CD4-positive, CD25-positive, alpha-beta regulatory T cell (primary cell): ENCODE data around the gene RPS5. TPM values are rescaled to one million over a fixed set of nuclear protein-coding genes. Genes with fewer than 3 reads are reported as not detected.
A peak's percentile ranks its signal among the peaks of the same experiment; 100 is the strongest.

Experiments
- ATAC-seq, 2 donors: fragments of 150-1000 bp; cut with Tn5 transposase; one replicate each; pipeline ENCODE4 v1.10.0; 2021; ENCODE audit warnings: low read depth in 2 of 2, moderate number of reproducible peaks in 2 of 2, moderate library complexity in 1 of 2
- DNase-seq, 3 donors: peaks; one replicate each; pipeline versions ENCODE4 v3.0.0 to v3.0.0-alpha.2; 2012 to 2022; ENCODE audit warnings: mixed read lengths in 1 of 3
- H3K27ac ChIP-seq: one replicate; pipeline ENCODE4 v1.7.0; 2013; ENCODE audit warnings: mild to moderate bottlenecking, low read length; ENCODE audit not compliant: insufficient read depth, poor library complexity, severe bottlenecking
- H3K27me3 ChIP-seq: one replicate; pipeline ENCODE4 v1.7.0; 2013; ENCODE audit warnings: low read length; ENCODE audit not compliant: control insufficient read depth, insufficient read depth
- H3K36me3 ChIP-seq: one replicate; pipeline ENCODE4 v1.7.0; 2013; ENCODE audit warnings: mild to moderate bottlenecking, low read length, moderate library complexity; ENCODE audit not compliant: control insufficient read depth, insufficient read depth
- H3K4me1 ChIP-seq: 2 replicates; pipeline ENCODE4 v1.7.0; 2013; ENCODE audit warnings: mild to moderate bottlenecking, low read length; ENCODE audit not compliant: insufficient read depth, control insufficient read depth, poor library complexity, severe bottlenecking
- H3K4me3 ChIP-seq: one replicate; pipeline ENCODE4 v1.7.0; 2013; ENCODE audit warnings: low read depth, mild to moderate bottlenecking, low read length, moderate library complexity
- H3K9me3 ChIP-seq, 2 experiments: 1 replicate in 1 of 2; 2 replicates in 1 of 2; pipeline ENCODE4 v1.7.0; 2013; ENCODE audit warnings: low read length in 2 of 2, mild to moderate bottlenecking in 1 of 2, moderate library complexity in 1 of 2; ENCODE audit not compliant: control insufficient read depth in 2 of 2
- H3K27ac Mint-ChIP-seq, 3 donors: one replicate each; pipeline ENCODE4 v1.8.0; 2020 to 2022; ENCODE audit warnings: mild to moderate bottlenecking in 3 of 3, mixed read lengths in 3 of 3, moderate library complexity in 2 of 3
- H3K27me3 Mint-ChIP-seq: one replicate; pipeline ENCODE4 v1.8.0; 2022; ENCODE audit warnings: mild to moderate bottlenecking, mixed read lengths
- H3K36me3 Mint-ChIP-seq: one replicate; pipeline ENCODE4 v1.8.0; 2020; ENCODE audit warnings: mixed read lengths
- H3K4me1 Mint-ChIP-seq, 4 donors: one replicate each; pipeline ENCODE4 v1.8.0; 2020 to 2022; ENCODE audit warnings: mixed read lengths in 4 of 4, mild to moderate bottlenecking in 1 of 4
- H3K4me3 Mint-ChIP-seq, 4 donors: one replicate each; pipeline ENCODE4 v1.8.0; 2020 to 2022; ENCODE audit warnings: mild to moderate bottlenecking in 4 of 4, mixed read lengths in 4 of 4, moderate library complexity in 3 of 4
- H3K9me3 Mint-ChIP-seq, 7 donors: one replicate each; pipeline ENCODE4 v1.8.0; 2020 to 2022; ENCODE audit warnings: mixed read lengths in 7 of 7, mild to moderate bottlenecking in 3 of 7, moderate library complexity in 2 of 7
- polyA plus RNA-seq, 4 donors: library from polyadenylated mRNA; unstranded; fragments of 300-500 nt; fragmentation: Illumina TruSeq; gene quantifications; one replicate each; pipeline ENCODE4 v1.2.3, GENCODE V29; 2021
- total RNA-seq: library from RNA; stranded (reverse); gene quantifications from one replicate; pipeline ENCODE4 v1.2.3, GENCODE V29; 2022

Gene RPS5
- total and polyA plus RNA-seq, 5 donors from 2014 or later, result 747 to 1,786 (median 1,162) TPM

- H3K27me3 ChIP-seq, result no peaks in the 10 kb centered on the region
- Mint-ChIP-seq H3K4me3 (peak within 1 kb of the TSS; percentile 95 to 99 (median 97)), H3K27me3 (no peaks in the 10 kb centered on the region), H3K4me1 (peaks cover 11 to 35% (median 17%) of the 10 kb centered on the region in 4 donors), H3K36me3 (no peaks in the 10 kb centered on the region), H3K27ac (peak within 1 kb of the TSS; percentile 91 to 99 (median 97)), H3K9me3 (no peaks in the 10 kb centered on the region)
- peak; percentile 99 for ATAC-seq
- no peaks in the 10 kb centered on the region for H3K9me3 ChIP-seq
- peaks cover 17% of the 10 kb centered on the region for H3K4me1 ChIP-seq
- peak within 1 kb of the TSS; percentile 70 for H3K4me3 ChIP-seq
- H3K36me3 ChIP-seq, result no peaks in the 10 kb centered on the region
- H3K27ac ChIP-seq, result peak within 1 kb of the TSS; percentile 88
- peak; percentile 92 to 94 (median 92) for DNase-seq
Measured at GRCh38 chr19:58408152-58409009, 21.3 kb downstream of the RPS5 start, which contains the start of gene ZNF584. Gene ZNF584, plus strand, starts transcription at chr19:58408649. Its CDS starts 499 bp downstream, at chr19:58409148.

DNA sequence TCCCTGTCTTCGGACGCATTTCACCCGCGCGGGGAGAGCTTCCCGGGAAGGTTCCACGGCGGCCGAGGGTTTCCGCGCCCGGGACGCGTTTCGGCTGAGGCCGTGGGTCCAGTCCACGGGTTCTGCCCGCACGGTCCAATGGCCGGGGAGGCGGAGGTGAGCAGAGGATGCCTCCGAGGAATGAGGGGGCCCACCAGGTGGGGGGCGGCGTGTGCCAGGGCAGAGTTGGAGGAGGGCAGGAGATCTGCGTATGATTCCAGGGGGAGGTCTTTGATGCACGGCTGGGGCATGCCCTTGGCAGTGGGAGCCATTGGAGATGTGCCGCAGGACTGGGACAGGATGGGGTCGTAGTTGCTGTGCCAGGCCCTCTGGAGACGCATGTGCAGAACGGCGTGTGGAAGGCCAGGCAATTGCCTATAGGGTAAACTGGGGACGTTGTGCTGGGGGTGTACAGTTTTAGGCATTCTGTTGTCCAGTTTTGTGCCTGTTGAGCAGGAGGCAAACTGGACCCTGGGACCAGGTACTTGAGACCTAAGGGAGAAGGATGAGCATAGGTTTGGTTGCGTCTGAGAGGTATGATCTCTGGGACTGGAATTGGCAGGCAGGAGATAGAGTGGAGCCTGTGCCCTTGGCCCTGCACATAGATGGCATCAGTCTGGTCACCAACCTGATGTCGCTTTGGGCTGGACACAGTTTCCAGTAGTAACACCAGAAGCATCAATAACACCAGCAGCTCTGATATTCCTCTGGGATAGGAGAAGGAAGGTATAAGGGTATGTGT lies 22.1 kb downstream of the RPS5 start:
- H3K4me1 ChIP-seq, result peaks cover 17% of the 10 kb centered on the region
- H3K36me3 ChIP-seq, result no peaks in the 10 kb centered on the region
- Mint-ChIP-seq H3K4me3 (peak overlapping the region; percentile 95 to 99 (median 97)), H3K4me1 (peaks cover 11 to 35% (median 17%) of the 10 kb centered on the region in 4 donors), H3K9me3 (no peaks in the 10 kb centered on the region), H3K27me3 (no peaks in the 10 kb centered on the region), H3K27ac (peak overlapping the region in 1 of 3 donors; percentile 91), H3K36me3 (no peaks in the 10 kb centered on the region)
- H3K9me3 ChIP-seq, result no peaks in the 10 kb centered on the region
- ATAC-seq (no peak), DNase-seq (no peak)
- peak overlapping the region; percentile 88 for H3K27ac ChIP-seq
- H3K27me3 ChIP-seq, result no peaks in the 10 kb centered on the region
- peak overlapping the region; percentile 26 for H3K4me3 ChIP-seq

DNA sequence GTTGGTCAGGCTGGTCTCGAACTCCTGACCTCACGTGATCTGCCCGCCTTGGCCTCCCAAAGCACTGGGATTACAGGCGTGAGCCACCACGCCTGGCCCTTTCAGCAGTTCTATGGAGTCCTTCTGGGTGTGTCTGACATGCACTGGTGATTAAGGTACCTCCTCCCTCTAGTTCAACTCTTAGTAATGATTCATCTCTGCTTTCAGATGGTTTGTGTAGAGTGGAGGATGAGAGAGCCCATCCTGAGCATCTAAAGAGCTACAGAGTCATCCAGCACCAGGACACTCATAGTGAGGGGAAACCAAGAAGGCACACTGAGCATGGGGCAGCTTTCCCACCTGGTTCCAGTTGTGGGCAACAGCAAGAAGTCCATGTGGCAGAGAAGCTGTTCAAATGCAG lies 29.5 kb downstream of the RPS5 start:
- Mint-ChIP-seq H3K27ac (no peak overlapping the region), H3K4me1 (peaks cover 0 to 4% (median 0%) of the 10 kb centered on the region in 4 donors), H3K9me3 (no peaks in the 10 kb centered on the region), H3K36me3 (peaks cover 24% of the 10 kb centered on the region), H3K27me3 (no peaks in the 10 kb centered on the region), H3K4me3 (no peak overlapping the region)
- DNase-seq (no peak), ATAC-seq (no peak)
- no peaks in the 10 kb centered on the region for H3K27me3 ChIP-seq
- H3K9me3 ChIP-seq, result no peaks in the 10 kb centered on the region
- H3K36me3 ChIP-seq, result peaks cover 22% of the 10 kb centered on the region
- no peak overlapping the region for H3K27ac ChIP-seq
- no peak overlapping the region for H3K4me3 ChIP-seq
- H3K4me1 ChIP-seq, result no peaks in the 10 kb centered on the region

DNA sequence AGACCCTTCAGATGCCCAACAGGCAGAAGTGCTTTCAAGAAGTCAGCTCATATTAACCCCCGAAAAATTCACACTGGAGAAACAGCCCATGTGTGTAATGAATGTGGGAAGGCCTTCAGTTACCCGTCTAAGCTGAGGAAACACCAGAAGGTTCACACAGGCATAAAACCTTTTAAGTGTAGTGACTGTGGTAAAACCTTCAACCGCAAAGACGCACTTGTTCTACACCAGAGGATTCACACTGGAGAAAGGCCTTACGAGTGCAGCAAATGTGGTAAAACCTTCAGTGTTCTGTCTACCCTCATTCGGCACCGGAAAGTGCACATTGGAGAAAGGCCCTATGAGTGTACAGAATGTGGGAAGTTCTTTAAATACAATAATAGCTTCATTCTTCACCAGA lies 30.0 kb downstream of the RPS5 start:
- Mint-ChIP-seq H3K9me3 (no peaks in the 10 kb centered on the region), H3K36me3 (peaks cover 25% of the 10 kb centered on the region), H3K27ac (no peak overlapping the region), H3K4me1 (peaks cover 0 to 4% (median 0%) of the 10 kb centered on the region in 4 donors), H3K27me3 (no peaks in the 10 kb centered on the region), H3K4me3 (no peak overlapping the region)
- no peaks in the 10 kb centered on the region for H3K27me3 ChIP-seq
- H3K36me3 ChIP-seq, result peaks cover 22% of the 10 kb centered on the region
- H3K27ac ChIP-seq, result no peak overlapping the region
- DNase-seq (no peak), ATAC-seq (no peak)
- H3K4me3 ChIP-seq, result no peak overlapping the region
- H3K4me1 ChIP-seq, result no peaks in the 10 kb centered on the region
- H3K9me3 ChIP-seq, result no peaks in the 10 kb centered on the region

DNA sequence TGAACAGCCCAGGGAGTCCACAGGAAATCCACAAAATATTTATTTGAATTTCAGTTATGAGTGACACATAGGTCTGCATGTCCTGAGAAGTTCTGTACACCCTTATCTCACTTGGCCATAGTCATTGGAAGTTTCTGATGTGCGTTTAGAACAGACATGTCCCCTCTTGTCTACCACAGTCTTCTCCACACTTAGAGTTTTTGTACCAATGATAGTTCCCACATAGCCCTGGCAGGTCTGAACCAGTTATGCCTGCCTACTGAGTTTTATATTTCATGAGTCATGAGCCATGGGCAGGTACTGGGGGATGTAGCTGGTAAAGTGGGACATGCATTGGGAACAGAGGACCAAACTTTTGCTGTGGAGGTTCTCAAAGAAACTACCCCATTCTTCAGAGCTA lies 41.5 kb downstream of the RPS5 start:
- H3K27me3 Mint-ChIP-seq, result no peaks in the 10 kb centered on the region

GRCh38 chr19:58429745-58430144 lies 42.7 kb downstream of the RPS5 start:
- Mint-ChIP-seq H3K9me3 (peaks cover 0 to 46% (median 27%) of the 10 kb centered on the region in 7 donors), H3K4me3 (no peak overlapping the region), H3K36me3 (peaks cover 20% of the 10 kb centered on the region), H3K27ac (no peak overlapping the region), H3K4me1 (no peaks in the 10 kb centered on the region), H3K27me3 (no peaks in the 10 kb centered on the region)
- no peak overlapping the region for H3K27ac ChIP-seq
- no peaks in the 10 kb centered on the region for H3K4me1 ChIP-seq
- no peaks in the 10 kb centered on the region for H3K27me3 ChIP-seq
- H3K9me3 ChIP-seq, result peaks cover 59 to 71% of the 10 kb centered on the region in 2 experiments
- ATAC-seq (no peak), DNase-seq (no peak)
- H3K36me3 ChIP-seq, result peaks cover 11% of the 10 kb centered on the region
- H3K4me3 ChIP-seq, result no peak overlapping the region

More for the DNA sequence above, 41.5 kb downstream of the RPS5 start:
- Histone ChIP-seq H3K4me1 (no peaks in the 10 kb centered on the region), H3K27ac (no peak overlapping the region), H3K4me3 (no peak overlapping the region), H3K36me3 (no peaks in the 10 kb centered on the region), H3K9me3 (peaks cover 48 to 60% of the 10 kb centered on the region in 2 experiments), H3K27me3 (no peaks in the 10 kb centered on the region)
- ATAC-seq (no peak), DNase-seq (no peak)
- no peak overlapping the region for H3K4me3 Mint-ChIP-seq
- peaks cover 0 to 39% (median 27%) of the 10 kb centered on the region in 7 donors for H3K9me3 Mint-ChIP-seq
- peaks cover 13% of the 10 kb centered on the region for H3K36me3 Mint-ChIP-seq
- no peaks in the 10 kb centered on the region for H3K4me1 Mint-ChIP-seq
- H3K27ac Mint-ChIP-seq, result no peak overlapping the region

GRCh38 chr19:58434217-58434616 lies 47.1 kb downstream of the RPS5 start:
- Histone ChIP-seq H3K4me1 (peaks cover 3% of the 10 kb centered on the region), H3K9me3 (peaks cover 74 to 88% of the 10 kb centered on the region in 2 experiments), H3K27me3 (no peaks in the 10 kb centered on the region), H3K4me3 (no peak overlapping the region), H3K36me3 (peaks cover 40% of the 10 kb centered on the region), H3K27ac (no peak overlapping the region)
- Mint-ChIP-seq H3K4me1 (peaks cover 0 to 14% (median 4%) of the 10 kb centered on the region in 4 donors), H3K27me3 (no peaks in the 10 kb centered on the region), H3K27ac (no peak overlapping the region), H3K36me3 (peaks cover 43% of the 10 kb centered on the region), H3K4me3 (no peak overlapping the region), H3K9me3 (peaks cover 0 to 80% (median 35%) of the 10 kb centered on the region in 7 donors)
- DNase-seq (no peak), ATAC-seq (no peak)
